UCSD-AML1 (cell line): ENCODE data around the gene KDM4D.
"Not testable (repeated sequence)": the region's sequence is repeated elsewhere in the genome, so short reads cannot be mapped to it uniquely, and the experiment has no call there.

Experiments used
- DNase-seq: peaks from one replicate; lab custom pipeline; 2025; ENCODE audit not compliant: unreplicated experiment; lab: John Stamatoyannopoulos, UW

Gene KDM4D

DNA sequence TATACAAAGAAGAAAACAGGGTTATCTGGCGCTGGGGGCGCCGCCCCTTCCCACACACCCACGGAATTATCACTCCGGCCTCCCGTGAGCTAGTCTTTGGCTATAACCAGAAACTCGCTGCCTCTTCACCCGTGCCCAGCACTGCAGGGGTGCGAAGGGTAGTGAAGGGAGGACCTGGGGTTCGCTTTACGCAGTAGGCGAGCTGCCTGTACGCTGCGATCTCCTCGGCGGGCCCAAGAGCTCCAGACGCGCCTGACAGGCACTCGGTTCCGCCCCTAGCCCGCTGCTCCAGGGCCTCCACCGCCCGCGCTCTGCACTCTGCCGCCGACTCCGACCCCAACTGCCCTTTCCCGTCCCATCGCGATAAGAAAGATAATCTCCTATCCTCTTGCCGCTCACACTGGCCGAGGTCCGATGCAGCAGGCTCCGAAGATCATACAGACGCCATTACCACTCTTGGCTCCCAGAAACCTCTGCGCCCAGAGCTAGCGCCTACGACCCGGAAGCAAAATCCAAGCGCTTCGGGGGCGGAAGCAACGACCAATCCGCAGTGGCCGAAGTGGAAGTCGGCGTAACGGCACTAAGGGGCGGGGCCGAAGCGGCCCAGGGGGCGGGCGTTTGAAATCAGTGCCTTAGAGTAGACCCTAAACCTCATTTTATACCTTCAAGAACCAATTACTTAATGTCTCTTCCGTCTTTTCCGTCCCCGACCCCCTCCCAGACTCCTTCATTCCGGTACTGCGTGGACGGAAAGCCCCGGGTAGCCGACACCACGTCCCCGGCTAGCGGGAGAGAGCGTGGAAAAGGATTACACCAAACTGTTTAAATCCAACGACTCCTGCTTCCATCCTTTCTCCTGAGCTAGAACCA, at the start of gene KDM4D, which contains the start of gene CWC15:
TSS of gene KDM4D (plus strand) at position 611 of the 870 bp plus-strand sequence. CDS start 23,664 bp downstream, outside the sequence.
TSS of gene CWC15 (minus strand) at position 458 of the 870 bp plus-strand sequence. CDS start 1,371 bp downstream, outside the sequence.
- peak; percentile 92 for DNase-seq

DNA sequence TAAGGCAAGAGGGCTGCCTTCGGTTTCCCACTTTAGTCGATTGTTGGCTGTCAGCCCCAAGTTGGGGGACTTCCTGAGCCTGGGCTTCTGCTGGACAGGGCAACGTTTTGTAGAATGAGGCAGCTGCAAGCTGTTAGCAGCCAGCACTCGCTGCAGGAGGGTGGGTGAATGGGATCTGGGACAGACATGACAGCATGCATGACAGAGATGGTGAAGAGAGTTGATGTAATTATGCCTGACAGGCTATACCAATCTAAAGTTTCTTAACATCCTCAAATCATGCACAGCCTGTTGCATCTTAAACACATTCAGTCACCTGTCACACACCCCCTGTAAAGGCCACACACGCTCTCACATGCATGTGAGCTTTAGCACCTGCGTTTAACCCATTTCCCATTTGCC, 49.3 kb upstream of the KDM4D start:
- no peak for DNase-seq

- no peak for DNase-seq
Observed at GRCh38 chr11:94924612-94925011, 48.9 kb upstream of the KDM4D start.

DNA sequence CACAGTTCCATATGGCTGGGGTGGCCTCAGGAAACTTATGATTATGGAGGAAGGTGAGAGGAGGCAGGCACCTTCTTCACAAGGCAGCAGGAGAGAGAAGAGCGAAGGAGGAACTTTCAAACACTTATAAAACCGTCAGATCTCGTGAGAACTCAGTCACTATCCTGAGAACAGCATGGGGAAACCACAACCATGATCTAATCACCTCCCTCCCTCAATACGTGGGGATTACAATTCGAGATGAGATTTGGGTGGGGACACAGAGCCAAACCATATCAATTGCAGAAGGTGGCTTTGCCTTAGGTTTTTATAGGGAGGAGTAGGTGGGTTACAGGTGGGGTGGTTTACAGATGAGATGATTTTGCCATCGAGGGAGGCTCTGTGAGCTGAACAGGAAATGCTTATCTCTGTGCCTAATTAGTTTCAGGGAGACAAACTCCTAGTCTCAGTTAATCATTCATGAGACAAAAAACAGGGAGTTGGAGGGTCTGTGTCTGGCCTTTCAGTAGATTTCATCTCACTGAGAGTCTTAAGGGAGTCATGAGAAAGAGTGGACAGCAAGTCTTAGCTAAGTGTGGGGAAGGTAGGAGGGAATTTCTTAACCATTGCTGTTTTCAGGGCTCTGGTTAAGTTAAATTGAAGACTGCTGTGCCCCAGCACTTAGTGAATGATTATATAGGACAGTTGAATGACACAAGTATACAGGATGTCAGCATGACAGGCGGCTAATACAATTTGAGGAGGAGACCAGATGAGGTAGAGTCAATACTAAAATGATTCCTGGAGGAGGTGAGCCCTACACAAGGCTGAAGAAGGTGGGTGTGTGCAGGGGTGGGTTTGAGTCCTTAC, 47.9 kb upstream of the KDM4D start:
- no peak for DNase-seq

DNA sequence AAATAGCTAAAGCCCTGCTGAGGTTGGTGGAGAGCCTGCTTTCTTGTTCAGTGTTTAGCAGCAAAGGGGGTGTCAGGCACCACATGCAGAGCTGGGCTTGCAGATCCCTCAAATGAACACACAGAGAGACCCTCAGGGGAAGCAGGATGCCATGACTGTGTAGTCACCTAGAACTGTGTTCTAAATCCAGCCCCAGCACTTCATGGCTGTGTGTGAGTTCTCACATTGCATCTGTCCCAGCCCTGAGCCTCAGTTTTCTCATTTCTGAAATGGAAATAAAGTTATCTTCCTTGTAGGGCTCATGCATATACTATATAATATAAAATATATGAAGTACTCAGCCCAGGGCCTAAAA, 47.3 kb upstream of the KDM4D start:
- DNase-seq, result no peak

DNA sequence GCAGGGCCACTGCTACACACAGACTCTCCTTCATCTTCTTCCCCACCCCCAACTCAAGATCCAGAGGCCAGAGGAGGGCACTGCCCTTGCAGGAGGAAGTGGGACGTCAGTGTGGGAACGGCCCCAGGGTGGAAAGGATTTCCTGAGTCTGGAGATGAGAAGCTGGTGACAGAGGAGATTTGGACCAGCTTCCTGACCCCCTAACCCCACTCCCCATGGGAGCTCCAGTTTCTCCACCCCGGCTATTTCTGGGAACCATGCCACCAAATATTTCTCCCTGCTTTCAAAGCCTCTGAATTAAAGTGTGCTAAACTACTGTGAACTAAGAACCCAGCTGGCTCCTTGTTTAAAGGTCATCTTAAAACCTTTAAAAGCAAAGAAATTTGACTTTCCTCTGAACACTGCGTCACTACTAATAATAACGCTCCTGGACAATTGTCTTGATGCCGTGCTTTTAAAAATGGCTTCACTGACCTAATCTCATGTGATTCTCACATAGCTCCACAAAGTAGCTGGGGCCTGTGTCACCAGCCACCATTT, 46.7 kb upstream of the KDM4D start:
- peak; percentile 70 for DNase-seq

DNA sequence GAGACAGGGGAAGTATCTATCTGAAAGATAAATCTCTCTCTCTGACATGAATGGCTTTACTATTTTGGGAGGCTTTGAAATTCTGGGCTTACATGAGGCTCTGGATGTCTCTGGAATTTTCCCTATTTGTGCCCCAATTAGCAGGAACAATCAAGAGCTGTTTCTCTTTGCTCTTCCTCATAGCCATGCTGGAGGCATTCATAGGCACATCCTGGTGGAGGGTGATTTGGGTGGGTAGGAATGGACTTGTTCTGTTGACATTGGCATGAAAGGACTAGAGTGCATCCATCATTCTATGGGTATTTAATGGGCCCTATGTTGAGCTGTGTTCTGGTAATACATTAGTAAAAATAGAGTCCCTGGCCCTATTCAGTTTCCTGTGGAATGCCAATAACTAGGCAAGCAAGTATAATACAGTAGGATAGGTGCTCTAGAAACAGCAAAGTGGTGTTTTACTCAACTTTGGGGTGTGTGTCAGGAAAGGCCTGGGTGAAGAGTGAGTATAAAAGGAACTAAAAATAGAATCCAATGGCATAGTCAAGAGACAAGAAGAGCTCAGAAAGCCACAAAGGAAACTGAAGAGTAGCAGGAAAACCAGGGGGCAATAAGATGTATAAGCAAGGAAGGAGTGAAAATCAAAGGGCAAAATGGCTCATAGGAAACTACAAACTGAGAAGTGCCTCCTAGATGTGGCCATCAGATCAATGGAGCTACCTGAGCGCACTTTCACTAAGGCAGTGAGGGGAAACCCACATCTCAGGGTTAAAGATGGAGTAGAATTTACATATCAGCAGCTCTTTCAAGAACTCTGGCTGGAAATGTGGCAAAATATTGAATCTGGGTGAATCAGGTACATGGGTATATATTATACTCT, 45.2 kb upstream of the KDM4D start:
- DNase-seq, result no peak

DNA sequence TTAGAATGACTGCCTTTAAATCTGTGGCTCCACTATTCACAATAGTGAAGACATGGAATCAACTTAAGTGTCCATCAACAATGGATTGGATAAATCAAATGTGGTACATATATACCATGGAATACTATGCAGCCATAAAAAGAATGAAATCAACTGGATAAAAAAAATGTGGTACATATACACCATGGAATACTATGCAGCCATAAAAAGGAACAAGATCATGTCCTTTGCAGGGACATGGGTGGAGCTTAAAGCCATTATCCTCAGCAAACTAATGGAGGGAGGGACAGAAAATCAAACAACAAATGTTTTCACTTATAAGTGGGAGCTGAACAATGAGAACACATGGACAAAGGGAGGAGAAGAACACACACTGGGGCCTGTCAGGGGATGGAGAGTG, 41.4 kb upstream of the KDM4D start:
- not testable (repeated sequence) for DNase-seq

GRCh38 chr11:94932503-94932902, 41.0 kb upstream of the KDM4D start:
- no peak for DNase-seq

DNA sequence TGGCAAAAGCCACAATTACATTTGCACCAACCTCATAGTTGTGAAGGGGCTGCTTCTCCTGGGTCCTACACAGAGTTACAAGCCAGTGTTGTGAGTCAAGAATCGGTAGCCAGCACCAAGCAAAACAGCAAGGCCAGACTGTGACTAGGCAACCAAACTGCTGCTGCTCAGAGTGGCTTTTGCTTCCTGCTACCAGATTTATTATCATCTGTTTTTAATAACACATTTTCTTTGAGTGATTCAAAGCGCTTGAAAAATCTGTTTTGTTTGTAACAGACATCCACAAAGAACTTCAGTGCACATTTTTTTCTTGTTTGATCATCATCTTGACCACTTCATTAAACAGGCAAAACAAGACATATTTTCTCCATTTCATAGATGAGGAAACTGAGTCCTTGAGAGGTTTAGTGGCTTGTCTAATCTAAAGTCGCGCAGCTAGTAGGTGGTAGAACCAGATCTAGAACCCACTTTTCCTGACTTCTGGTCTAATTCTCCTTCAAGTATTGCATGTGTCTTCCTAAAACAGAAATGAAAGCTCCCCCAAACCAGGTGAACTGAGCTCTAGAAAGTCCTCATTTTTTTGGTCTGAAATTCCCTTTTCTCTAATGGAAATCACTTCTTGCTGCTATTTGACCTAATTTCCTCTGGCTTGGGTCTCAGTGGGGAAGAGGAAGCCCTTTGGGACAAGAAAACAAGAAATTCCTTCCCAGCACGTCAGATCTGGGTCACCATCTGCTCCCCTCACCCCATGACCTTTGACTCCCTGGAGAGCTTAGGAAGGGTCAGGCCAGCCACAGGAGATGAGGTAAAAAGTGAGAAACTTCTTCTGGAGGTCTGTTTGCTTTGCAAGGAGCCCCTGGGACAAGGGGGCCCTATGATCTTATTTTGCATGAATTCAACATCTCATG, 40.0 kb upstream of the KDM4D start:
- DNase-seq, result no peak

- no peak for DNase-seq
Observed at GRCh38 chr11:94934362-94934761, 39.1 kb upstream of the KDM4D start.

- no peak for DNase-seq
Observed at GRCh38 chr11:94934846-94935245, 38.7 kb upstream of the KDM4D start.

- no peak for DNase-seq
Observed at GRCh38 chr11:94938095-94939055, 35.1 kb upstream of the KDM4D start.

DNA sequence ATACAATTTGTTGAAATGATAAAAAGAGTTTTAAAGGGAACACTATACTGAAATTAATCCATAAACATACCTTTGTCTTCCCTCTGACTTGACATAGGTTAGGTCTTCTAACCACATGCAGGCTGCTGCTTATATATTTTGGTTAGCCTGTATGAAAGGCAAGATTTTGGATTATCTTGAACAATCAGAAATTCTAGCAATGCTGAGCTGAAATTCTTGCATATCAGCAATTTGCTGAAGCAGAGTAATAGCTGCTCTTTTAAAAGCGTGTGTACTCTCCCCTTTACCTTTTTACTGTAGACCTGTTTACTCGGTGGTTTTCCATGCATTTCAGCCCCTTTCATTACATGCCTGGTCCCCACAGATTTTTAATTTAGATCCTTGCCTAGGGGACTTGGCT, 34.2 kb upstream of the KDM4D start:
- DNase-seq, result no peak

DNA sequence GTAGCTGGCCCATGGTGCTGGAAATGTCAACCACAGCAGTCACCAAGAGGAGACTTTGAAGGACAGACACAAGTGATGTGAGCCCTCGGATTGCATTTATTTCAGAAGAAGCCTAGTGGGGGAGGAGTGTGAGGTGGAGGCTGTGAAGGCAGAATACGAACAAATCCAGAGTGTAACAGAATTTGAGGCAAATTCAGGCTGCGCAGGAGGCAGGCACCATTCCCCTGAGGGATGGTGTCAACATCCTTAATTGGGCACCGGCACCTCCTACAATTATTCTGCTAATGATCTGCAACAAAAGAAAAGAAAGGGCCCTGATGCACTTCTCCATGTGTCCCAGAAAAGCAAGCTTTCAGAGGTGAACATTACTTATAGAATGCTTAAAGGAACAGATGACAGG, 32.4 kb upstream of the KDM4D start:
- no peak for DNase-seq

DNA sequence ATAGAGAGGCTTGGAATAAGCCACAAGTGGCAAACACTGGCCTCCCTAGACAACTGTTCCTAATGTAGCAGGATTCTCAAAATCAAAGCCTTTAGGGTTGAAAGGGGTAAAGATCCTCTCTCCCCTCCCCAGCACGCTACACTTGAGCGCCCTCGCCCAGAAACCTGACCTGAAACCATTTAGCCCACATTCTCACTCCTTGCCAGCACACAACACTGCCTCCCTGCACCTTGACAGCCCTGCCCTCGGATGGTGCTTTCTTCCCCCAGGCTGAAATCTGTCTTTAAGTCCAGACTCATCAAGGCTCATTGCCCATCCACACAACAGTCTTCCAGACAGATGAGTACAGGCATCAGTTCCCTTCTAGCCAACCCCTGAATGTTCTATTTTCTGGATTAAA, 26.7 kb upstream of the KDM4D start:
- no peak for DNase-seq

DNA sequence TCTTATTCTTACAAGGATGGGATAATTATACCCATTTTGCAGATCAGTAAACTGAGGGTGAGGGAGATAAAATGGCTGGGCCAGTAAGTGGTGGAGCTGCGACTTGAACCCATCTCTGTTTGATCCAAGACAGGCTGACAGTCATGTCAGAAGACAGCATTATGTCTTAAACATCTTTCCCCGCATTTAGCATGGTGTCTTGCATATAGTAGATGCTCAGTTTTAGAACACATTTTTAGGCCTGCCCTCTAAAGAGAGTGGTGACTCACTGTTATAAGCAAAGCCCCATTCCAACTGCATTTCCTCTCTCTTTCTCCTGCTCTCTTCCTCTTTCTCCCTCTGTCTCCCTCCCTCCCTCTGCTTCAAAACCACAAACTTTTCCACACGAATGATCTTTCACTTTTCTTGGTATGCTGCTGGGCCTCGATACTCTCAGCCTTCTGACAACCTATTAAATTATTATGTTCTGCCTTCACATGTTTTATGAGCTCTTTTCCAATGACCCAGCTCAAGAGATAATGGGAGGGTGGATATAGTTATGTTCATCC, 25.4 kb upstream of the KDM4D start:
- DNase-seq, result no peak

DNA sequence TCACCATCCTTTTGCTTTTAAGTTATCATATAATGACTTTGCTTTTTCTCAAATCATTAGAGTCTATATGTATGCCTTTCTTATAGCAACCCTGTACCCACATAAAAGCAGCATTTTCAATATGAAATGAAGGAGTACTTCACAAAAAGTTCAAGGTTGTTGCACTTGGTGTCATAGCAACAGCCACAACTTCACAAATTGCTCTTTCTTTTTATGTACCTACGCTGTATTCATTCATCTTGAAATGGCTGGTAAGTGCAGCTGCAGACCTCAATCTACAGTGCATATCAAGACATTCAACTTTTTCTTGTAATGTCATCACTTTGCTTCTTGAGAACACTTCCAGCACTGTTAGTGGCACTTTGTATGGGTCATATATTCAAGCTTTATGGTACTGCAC, 18.8 kb upstream of the KDM4D start:
- no peak for DNase-seq
